Stimulated activated CD4-positive, alpha-beta T cell treated with anti-CD3 and anti-CD28 coated beads, Interleukin-15, amount 100 ng/mL, for 48 hours (primary cell): ENCODE results near the gene TRIM8.
A peak's percentile ranks its signal among the peaks of the same experiment; 100 is the strongest.

Experiments
- DNase-seq, 2 donors: peaks; one replicate each; pipeline ENCODE4 v3.0.0-alpha.2; 2020; ENCODE audit warnings: low read depth in 2 of 2

The TRIM8 gene, protein sequence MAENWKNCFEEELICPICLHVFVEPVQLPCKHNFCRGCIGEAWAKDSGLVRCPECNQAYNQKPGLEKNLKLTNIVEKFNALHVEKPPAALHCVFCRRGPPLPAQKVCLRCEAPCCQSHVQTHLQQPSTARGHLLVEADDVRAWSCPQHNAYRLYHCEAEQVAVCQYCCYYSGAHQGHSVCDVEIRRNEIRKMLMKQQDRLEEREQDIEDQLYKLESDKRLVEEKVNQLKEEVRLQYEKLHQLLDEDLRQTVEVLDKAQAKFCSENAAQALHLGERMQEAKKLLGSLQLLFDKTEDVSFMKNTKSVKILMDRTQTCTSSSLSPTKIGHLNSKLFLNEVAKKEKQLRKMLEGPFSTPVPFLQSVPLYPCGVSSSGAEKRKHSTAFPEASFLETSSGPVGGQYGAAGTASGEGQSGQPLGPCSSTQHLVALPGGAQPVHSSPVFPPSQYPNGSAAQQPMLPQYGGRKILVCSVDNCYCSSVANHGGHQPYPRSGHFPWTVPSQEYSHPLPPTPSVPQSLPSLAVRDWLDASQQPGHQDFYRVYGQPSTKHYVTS

DNA sequence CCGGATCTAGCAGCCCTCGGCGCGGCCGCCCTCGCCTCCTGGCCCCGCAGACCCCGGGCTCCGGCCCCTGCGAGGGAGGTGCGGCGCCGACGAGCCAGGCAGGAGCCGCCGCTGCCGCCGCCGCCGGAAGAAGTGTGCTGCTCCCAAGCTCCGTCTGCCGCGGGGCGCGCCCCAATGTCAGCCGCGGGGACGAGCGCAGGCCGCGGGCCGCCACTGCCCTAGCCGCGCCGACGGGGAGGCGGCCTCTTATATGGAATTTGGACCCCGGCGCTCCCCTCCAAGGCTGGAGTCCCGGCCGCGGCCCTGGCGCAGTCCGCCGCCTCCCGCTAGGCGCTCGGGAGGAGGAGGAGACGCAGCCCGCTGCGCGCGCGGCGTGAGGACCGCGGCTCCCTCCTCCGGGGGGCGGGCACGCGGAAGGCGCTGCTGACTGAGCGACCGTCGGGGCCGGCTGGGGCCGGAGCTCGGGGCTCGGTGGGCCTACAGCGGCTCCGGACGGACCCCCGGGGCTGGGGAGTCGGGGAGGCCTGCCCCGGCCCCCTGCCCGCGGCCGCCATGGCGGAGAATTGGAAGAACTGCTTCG lies at the start of gene TRIM8:
Gene TRIM8 (plus strand): TSS at position 414 of the 580 bp plus-strand sequence. CDS start 139 bp downstream, at position 553.
- DNase-seq: peak in 1 of 2 donors; percentile 47

GRCh38 chr10:102595293-102595692 lies 49.0 kb upstream of the TRIM8 start:
- DNase-seq: no peak

GRCh38 chr10:102595897-102596296 lies 48.4 kb upstream of the TRIM8 start:
- no peak for DNase-seq

- DNase-seq: no peak
Observed at GRCh38 chr10:102596506-102596971, 47.7 kb upstream of the TRIM8 start.

DNA sequence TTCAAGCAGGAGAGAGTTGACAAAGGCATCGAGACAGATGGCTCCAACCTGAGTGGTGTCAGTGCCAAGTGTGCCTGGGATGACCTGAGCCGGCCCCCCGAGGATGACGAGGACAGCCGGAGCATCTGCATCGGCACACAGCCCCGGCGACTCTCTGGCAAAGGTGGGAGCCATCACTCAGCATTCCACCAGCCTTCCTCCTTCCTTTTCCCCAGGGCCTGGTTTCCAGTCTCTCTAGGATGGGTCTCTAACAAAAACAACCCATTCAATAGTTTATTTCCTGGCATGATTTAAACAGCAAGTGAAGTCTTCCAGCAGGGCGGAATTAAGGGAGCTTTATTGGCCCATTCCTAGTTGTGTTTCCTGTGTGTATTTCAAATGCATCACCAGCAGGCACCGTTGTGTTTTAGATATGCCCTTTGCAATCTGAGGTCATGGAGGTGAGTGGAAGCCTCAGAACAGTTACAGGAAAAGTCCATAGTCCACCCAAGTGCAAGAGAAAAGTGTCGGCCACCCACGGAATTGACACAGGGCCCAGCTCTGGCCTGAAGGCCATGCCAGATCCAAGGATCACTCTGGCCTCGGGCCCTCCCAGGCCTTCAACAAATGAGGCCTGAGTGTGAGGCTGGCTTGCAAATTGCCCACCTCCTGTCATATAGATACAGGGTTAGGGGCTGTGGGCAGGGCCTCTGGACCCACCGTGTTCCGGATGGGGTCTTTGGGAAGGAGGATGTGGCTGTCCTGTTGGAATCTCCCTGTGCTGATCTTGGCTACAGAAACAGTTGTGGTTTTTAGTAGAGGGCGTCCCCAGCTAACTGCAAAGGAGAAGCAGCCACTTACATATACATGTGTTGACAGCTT lies 46.9 kb upstream of the TRIM8 start:
- no peak for DNase-seq

DNA sequence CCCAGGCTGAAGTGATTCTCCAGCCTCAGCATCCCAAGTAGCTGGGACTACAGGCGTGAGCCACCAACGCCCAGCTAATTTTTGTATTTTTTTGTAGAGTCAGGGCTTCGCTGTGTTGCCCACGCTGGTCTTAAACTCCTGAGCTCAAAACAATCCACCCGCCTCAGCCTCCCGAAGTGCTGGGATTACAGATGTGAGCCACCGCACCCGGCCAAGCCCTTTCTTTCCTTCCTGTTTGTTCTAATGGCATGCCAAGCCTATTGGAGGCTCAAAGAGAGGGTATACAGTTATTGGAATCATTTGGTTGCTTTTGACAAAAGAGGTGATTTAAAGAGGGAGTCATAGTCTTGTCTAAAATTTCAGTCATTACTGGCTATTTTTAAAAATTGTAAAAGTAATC lies 46.0 kb upstream of the TRIM8 start:
- DNase-seq: no peak

DNA sequence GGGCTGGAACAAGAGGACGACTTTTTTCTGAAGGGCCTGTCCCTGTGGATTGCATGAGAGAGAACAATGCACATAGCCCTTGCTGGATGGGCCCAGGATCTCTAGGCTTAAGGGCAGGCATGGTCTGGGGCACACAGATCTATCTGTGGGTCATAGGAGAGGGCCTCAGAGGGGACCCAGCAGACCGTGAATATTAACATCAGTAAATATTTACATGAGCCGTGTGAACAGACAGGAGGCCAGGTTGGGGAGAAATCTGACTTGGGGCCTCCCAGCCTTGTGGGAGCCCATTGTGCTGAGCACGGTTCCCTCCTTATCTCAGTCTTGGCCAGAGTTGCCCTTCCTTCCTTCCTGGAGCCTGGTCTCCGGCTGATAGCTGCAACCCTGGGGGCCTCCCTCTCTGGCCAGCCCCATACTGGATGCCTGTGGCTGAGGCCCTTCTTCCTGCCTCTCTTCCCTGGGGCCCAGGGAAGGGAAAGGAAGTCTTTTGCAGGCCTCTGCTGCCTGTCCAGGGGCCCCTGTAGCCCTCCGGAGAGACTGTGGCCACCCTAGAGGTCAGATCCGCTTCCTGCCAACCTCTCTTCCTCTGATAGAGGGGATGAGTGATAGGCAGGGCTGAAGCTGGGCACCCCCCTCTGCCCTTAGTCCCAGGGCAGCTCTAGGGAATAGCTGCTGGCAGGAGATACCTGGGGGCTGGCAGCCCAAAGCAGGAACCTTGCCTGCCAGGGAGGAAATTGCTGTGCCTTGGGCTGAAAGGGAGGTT lies 44.5 kb upstream of the TRIM8 start:
- DNase-seq: no peak

GRCh38 chr10:102600816-102601215 lies 43.5 kb upstream of the TRIM8 start:
- no peak for DNase-seq

DNA sequence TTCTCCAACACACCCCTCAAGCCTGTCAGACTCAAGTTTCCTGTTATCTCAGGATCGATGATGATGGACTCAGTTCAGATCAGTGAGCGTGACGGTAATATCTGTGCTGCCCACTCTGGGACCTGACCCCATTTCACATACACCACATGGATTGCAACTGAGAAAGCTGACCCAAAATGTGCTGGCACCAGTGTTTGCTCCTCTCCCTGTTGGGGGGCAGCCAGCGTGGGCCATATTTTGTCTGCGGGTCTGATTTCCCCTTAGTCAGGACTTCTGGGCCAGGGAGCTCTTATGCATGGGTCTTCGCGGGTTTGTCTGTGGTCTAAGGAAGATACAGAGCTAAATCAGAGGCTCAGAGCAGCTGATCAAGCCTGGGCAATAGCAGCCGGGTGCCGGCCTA lies 42.6 kb upstream of the TRIM8 start:
- no peak for DNase-seq

- DNase-seq: no peak
Observed at GRCh38 chr10:102602272-102603045, 41.8 kb upstream of the TRIM8 start.

- DNase-seq: no peak
Observed at GRCh38 chr10:102603946-102604345, 40.3 kb upstream of the TRIM8 start.

- no peak for DNase-seq
Observed at GRCh38 chr10:102604439-102604841, 39.8 kb upstream of the TRIM8 start.

GRCh38 chr10:102605712-102606111 lies 38.6 kb upstream of the TRIM8 start:
- no peak for DNase-seq

GRCh38 chr10:102608487-102608886 lies 35.8 kb upstream of the TRIM8 start:
- no peak for DNase-seq

DNA sequence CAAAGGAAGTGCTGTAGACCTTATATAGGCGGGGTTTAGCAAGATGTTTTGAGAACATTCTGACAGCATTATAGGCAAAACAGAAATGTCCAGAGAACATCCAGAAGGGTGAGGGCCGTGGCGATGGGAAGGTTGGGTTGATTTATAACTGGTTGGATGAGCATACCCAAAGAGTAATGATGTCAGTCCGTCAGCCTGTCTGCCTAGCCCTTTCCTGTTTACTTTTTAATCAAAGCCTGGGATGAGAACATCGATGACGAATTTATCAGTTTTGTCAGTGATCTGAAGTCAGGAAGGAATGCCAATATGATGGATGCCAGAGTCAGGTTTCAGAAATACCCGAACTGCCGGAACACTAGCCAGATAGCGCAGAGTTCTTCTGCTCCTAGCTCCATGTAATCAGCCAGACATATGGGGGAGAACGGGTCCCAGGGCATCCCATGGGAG lies 33.8 kb upstream of the TRIM8 start:
- DNase-seq: no peak

DNA sequence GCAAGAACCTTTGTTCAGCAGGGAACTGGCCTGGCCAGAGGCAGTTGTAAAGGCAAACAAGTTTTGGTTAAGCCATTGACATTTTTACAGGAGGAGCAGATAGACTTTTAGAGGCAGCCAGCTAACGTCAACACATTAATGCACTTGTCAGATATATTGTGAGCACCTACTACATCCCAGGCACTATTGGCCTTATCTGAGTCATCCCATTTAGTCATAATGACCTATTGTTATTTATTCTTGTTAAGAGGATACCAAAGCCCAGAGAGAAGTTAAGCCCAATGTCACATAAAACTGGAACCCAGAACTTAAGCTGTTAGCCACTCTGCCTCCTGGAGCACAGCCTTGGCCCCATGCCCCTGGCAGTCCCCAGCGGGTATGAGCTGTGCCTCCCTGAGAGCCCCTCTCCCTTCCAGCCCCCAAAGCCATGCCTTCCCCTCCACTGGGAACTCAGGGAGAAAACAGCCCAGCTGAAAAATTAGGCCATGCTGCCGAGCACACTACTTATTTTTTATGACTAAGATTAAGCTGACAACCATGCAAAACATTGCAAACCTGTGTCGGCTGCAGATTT lies 32.7 kb upstream of the TRIM8 start:
- no peak for DNase-seq

- DNase-seq: peak; percentile 36 to 44
Observed at GRCh38 chr10:102612964-102613275, 31.4 kb upstream of the TRIM8 start.

GRCh38 chr10:102613286-102613685 lies 31.0 kb upstream of the TRIM8 start:
- DNase-seq: no peak

DNA sequence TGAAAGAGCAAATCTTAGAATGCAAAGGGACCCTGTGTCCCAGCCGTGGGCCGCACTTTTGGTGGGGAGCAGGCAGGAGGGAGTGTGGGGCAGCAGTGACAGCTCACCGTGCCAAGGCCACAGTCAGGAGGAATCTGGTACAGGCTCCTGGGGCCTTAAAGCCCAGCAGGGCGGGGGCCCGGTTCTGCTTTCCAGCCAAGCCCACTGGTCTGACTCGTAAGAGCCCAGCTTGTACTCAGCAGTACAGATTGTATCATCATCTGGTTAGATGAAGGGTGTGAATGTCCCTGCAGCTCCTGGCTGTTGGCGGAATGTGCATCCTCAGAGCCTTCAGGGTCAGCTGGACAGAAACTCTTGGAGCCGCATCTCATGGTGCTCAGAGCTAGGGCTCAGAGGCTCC lies 30.5 kb upstream of the TRIM8 start:
- no peak for DNase-seq

DNA sequence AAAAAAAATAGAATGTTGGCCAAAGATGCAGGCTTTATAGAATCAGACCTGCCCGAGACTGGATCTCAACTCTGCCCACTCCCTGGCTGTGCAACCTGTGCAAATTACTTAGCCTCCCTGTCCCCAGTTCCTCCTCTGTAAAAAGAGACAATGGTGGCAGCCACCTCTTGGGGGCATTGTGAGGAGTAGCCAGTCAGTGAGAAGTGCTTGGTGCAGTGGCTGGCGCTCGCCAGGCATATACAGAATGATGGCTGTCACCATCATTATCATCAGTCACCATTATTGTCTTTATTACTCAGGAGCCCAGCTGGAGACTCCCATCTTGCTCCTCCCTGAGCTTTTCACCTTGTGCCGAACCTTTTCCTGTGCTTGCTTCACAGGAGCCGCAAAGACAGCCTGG lies 29.4 kb upstream of the TRIM8 start:
- no peak for DNase-seq
